ENCODE measurements around the gene TENM3. TPM values are rescaled to one million over a fixed set of nuclear protein-coding genes. Genes with fewer than 3 reads are reported as not detected.

Gene TENM3
- total RNA-seq, 1 donor from 2014 or later: not detected

GRCh38 chr4:182286931-182287330, 43.7 kb downstream of the TENM3 start:
- intact Hi-C loops (cut with micrococcal nuclease): no loop called here

GRCh38 chr4:182288534-182288933, 45.3 kb downstream of the TENM3 start:
- intact Hi-C loops (cut with micrococcal nuclease): no loop called here

GRCh38 chr4:182289809-182290208, 46.6 kb downstream of the TENM3 start:
- intact Hi-C loops (cut with micrococcal nuclease): no loop called here

GRCh38 chr4:182291175-182291574, 48.0 kb downstream of the TENM3 start:
- intact Hi-C loops (cut with micrococcal nuclease): no loop called here

- intact Hi-C loops (cut with micrococcal nuclease): no loop called here
Measured at GRCh38 chr4:182291597-182292270, 48.5 kb downstream of the TENM3 start.

- intact Hi-C loops (cut with micrococcal nuclease): no loop called here
Measured at GRCh38 chr4:182292612-182293011, 49.4 kb downstream of the TENM3 start.

GRCh38 chr4:182293691-182294255, 50.6 kb downstream of the TENM3 start:
- intact Hi-C loops (cut with micrococcal nuclease): no loop called here

- intact Hi-C loops (cut with micrococcal nuclease): no loop called here
Measured at GRCh38 chr4:182294451-182294850, 51.2 kb downstream of the TENM3 start.

- intact Hi-C loops (cut with micrococcal nuclease): no loop called here
Measured at GRCh38 chr4:182297659-182298058, 54.5 kb downstream of the TENM3 start.

GRCh38 chr4:182301736-182302135, 58.5 kb downstream of the TENM3 start:
- intact Hi-C loops (cut with micrococcal nuclease): no loop called here

GRCh38 chr4:182303847-182304246, 60.6 kb downstream of the TENM3 start:
- intact Hi-C loops (cut with micrococcal nuclease): no loop called here

- intact Hi-C loops (cut with micrococcal nuclease): no loop called here
Measured at GRCh38 chr4:182306792-182307507, 63.7 kb downstream of the TENM3 start.

- intact Hi-C loops (cut with micrococcal nuclease): no loop called here
Measured at GRCh38 chr4:182307746-182308145, 64.5 kb downstream of the TENM3 start.

GRCh38 chr4:182309877-182310276, 66.7 kb downstream of the TENM3 start:
- intact Hi-C loops (cut with micrococcal nuclease): no loop called here

- intact Hi-C loops (cut with micrococcal nuclease): no loop called here
Measured at GRCh38 chr4:182310316-182310715, 67.1 kb downstream of the TENM3 start.

GRCh38 chr4:182310962-182311361, 67.8 kb downstream of the TENM3 start:
- intact Hi-C loops (cut with micrococcal nuclease): no loop called here

GRCh38 chr4:182314537-182314936, 71.3 kb downstream of the TENM3 start:
- intact Hi-C loops (cut with micrococcal nuclease): no loop called here

GRCh38 chr4:182318256-182318655, 75.1 kb downstream of the TENM3 start:
- intact Hi-C loops (cut with micrococcal nuclease): no loop called here

GRCh38 chr4:182320092-182320491, 76.9 kb downstream of the TENM3 start:
- intact Hi-C loops (cut with micrococcal nuclease): no loop called here

- intact Hi-C loops (cut with micrococcal nuclease): no loop called here
Measured at GRCh38 chr4:182320580-182320979, 77.4 kb downstream of the TENM3 start.

- intact Hi-C loops (cut with micrococcal nuclease): no loop called here
Measured at GRCh38 chr4:182324282-182324681, 81.1 kb downstream of the TENM3 start.

- intact Hi-C loops (cut with micrococcal nuclease): no loop called here
Measured at GRCh38 chr4:182325397-182325796, 82.2 kb downstream of the TENM3 start.

- intact Hi-C loops (cut with micrococcal nuclease): no loop called here
Measured at GRCh38 chr4:182325848-182326255, 82.7 kb downstream of the TENM3 start.

Data from T-helper 1 cell treated with Interleukin-12 subunit alpha and Interleukin-12 subunit beta and Interleukin-4 antibody, amounts not matched to agents 30 ng/mL and 1 ng/mL, for 36 hours (primary cell).